Measurements from ENCODE around the gene ABI3. TPM values are rescaled to one million over a fixed set of nuclear protein-coding genes. Genes with fewer than 3 reads are reported as not detected.
A peak's percentile ranks its signal among the peaks of the same experiment; 100 is the strongest.

ABI3 gene
- polyA plus RNA-seq, 6 donors from 2014 or later: 8.1 to 28.4 (median 18.0) TPM

- H3K4me3 Mint-ChIP-seq: no peak overlapping the region
- H3K27ac Mint-ChIP-seq: no peak overlapping the region
- DNase-seq (no peak), ATAC-seq (ENCODE audit: low read depth in 2 of 2) (no peak)
- H3K4me1 Mint-ChIP-seq: peaks cover 11 to 24% (median 12%) of the 10 kb centered on the region in 3 donors
- H3K36me3 Mint-ChIP-seq: no peaks in the 10 kb centered on the region
- no peaks in the 10 kb centered on the region for H3K9me3 Mint-ChIP-seq
- H3K27me3 Mint-ChIP-seq: no peaks in the 10 kb centered on the region
Observed at GRCh38 chr17:49203796-49204195, 6.7 kb upstream of the ABI3 start.

DNA sequence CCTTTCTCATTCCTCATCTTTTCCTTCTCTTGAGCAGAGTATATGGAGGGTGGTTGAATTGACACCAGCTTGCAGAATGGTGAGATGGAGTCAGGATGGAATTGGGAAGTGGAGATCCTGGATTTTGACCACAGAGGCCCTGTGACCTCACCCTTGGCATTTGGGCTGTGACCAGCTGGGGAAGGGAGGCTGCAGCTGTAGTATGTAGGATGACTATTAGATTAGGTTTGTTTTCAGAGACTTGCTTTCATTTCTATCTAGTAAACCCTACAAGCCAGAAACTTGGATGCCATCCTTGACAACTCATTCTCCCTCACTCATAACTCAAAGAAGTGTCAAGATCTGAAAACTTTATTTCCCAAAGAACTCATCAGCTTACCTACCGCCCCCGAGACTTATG, 6.0 kb upstream of the ABI3 start:
- DNase-seq: no peak
- H3K4me1 Mint-ChIP-seq: peaks cover 18 to 31% (median 19%) of the 10 kb centered on the region in 3 donors
- H3K36me3 Mint-ChIP-seq: no peaks in the 10 kb centered on the region
- no peaks in the 10 kb centered on the region for H3K9me3 Mint-ChIP-seq
- H3K27ac Mint-ChIP-seq: peak overlapping the region in 1 of 6 donors; percentile 85
- H3K27me3 Mint-ChIP-seq: no peaks in the 10 kb centered on the region
- H3K4me3 Mint-ChIP-seq: no peak overlapping the region
- no peak for ATAC-seq (ENCODE audit: low read depth in 2 of 2)

DNA sequence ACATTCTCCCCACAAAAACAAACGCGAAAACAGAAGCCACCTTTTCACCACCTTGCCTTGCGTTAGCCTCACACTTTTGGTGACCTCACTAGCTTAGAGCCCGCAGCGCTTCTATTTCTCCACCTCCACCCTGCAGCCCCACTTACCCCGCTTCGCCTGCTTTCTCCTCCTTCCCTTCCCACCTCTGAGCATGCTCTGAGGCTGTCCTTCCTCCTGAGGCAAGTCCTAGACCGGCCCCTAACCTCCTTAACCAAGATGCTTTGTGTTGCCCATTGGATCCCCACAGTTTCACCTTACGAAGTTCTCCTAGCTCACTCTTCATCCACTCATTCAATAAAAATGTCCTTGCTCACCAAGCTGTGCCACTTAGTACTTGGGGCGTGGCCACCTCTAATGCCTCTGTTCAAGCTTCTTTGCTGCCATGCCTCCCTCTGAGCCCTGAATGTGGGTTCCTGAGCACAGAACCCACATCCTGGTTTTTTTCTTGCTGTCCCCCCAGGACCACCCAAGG, 1.4 kb upstream of the ABI3 start:
- peak overlapping the region in 7 of 8 donors; percentile 33 to 93 (median 91) for H3K4me3 Mint-ChIP-seq
- no peaks in the 10 kb centered on the region for H3K27me3 Mint-ChIP-seq
- peak overlapping the region in 4 of 6 donors; percentile 57 to 95 (median 92) for H3K27ac Mint-ChIP-seq
- no peaks in the 10 kb centered on the region for H3K36me3 Mint-ChIP-seq
- DNase-seq (no peak), ATAC-seq (ENCODE audit: low read depth in 2 of 2) (no peak)
- H3K4me1 Mint-ChIP-seq: peaks cover 53 to 68% (median 63%) of the 10 kb centered on the region in 3 donors
- no peaks in the 10 kb centered on the region for H3K9me3 Mint-ChIP-seq

DNA sequence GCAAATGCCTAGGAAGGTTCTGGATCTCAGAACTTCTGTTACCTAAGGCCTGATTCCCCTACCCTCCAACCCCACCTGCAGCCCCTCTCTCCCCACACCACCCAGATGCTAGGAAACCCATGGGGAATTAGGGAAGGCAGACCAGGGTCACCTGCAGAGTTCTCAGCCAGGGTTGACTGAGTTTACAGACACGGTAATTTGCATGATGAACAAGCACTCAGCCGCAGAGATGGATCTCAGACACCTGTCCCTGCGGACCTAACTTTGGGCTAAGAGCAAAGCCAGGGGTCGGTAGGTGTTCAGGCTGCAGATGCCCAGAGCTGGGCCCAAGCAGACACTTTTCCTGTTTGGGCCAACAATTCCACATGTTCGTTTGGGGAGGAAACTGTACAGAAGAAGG, 2.9 kb downstream of the ABI3 start:
- Mint-ChIP-seq H3K36me3 (no peaks in the 10 kb centered on the region), H3K9me3 (no peaks in the 10 kb centered on the region), H3K4me3 (peak overlapping the region; percentile 76 to 93 (median 84)), H3K27me3 (no peaks in the 10 kb centered on the region), H3K4me1 (peaks cover 79 to 94% (median 92%) of the 10 kb centered on the region in 3 donors), H3K27ac (peak overlapping the region; percentile 4 to 97 (median 82))
- DNase-seq (peak; percentile 41), ATAC-seq (ENCODE audit: low read depth in 2 of 2) (peak; percentile 18 to 20)

DNA sequence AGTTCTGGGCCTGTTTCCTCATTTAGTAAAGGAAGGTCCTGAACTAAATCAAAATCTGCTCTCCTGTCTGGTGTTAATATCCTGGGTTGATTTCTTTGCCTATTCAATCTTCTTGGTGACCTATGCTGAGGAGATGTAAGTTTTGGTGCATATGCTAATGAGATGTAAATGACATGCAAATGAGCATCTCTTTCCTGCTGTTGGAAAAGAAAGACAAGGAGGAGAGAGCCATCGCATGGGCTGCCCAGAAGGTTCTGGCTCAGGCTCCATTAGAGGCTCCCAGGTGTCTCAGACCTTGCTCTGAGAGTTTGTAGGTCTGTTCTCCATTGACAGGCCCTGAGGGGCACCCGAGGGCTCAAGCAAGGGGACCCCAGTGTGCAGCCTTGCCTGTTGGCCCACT, 3.3 kb downstream of the ABI3 start:
- no peaks in the 10 kb centered on the region for H3K9me3 Mint-ChIP-seq
- H3K27me3 Mint-ChIP-seq: no peaks in the 10 kb centered on the region
- peaks cover 80 to 95% (median 93%) of the 10 kb centered on the region in 3 donors for H3K4me1 Mint-ChIP-seq
- no peaks in the 10 kb centered on the region for H3K36me3 Mint-ChIP-seq
- no peak for DNase-seq
- ATAC-seq (ENCODE audit: low read depth in 2 of 2): no peak
- H3K4me3 Mint-ChIP-seq: peak overlapping the region; percentile 11 to 93 (median 84)
- peak overlapping the region in 3 of 6 donors; percentile 77 to 97 (median 92) for H3K27ac Mint-ChIP-seq

DNA sequence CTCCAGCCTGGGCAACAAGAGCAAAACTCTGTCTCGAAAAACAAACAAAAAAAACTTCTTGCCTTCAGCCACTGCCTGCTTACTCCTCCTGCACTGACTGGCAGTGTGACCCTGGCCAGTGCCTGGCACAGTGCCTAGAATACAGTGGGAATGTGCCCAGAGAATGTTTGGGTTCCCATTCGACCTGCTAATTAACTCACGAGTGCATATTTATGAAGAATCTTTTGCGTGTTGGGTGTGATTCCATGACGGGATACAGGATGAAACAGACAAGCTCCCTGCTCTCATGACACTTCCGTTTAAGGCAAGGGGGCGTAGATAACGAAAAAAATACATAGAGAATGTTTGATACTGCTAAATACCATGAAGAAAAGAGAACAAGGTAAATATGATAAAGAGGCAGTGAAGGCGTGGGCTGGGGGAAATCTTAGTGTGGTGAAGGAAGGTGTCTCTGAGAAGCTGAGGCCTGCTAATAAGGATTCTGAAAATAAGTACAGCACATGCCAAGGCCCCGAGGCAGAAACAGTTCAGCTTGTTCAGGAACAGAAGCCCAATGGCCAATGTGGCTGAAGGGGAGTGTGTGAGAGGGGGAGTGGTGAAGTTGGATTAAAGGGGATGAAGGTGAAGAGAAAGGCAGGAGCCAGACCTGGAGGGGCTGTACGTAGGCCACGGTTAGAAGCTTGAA, 4.3 kb downstream of the ABI3 start:
- Mint-ChIP-seq H3K4me3 (peak overlapping the region; percentile 34 to 78 (median 52)), H3K36me3 (no peaks in the 10 kb centered on the region)

GRCh38 chr17:49216482-49216881, 6.0 kb downstream of the ABI3 start:
- no peaks in the 10 kb centered on the region for H3K27me3 Mint-ChIP-seq
- ATAC-seq (ENCODE audit: low read depth in 2 of 2) (no peak), DNase-seq (no peak)
- peak overlapping the region; percentile 36 to 89 (median 70) for H3K4me3 Mint-ChIP-seq
- peak overlapping the region; percentile 47 to 97 (median 94) for H3K27ac Mint-ChIP-seq
- H3K9me3 Mint-ChIP-seq: no peaks in the 10 kb centered on the region
- H3K4me1 Mint-ChIP-seq: peaks cover 68 to 82% (median 76%) of the 10 kb centered on the region in 3 donors
- H3K36me3 Mint-ChIP-seq: no peaks in the 10 kb centered on the region

More for the DNA sequence above, 4.3 kb downstream of the ABI3 start:
- H3K27me3 Mint-ChIP-seq: no peaks in the 10 kb centered on the region
- H3K27ac Mint-ChIP-seq: peak overlapping the region in 5 of 6 donors; percentile 54 to 91 (median 77)
- ATAC-seq (ENCODE audit: low read depth in 2 of 2) (no peak), DNase-seq (no peak)
- no peaks in the 10 kb centered on the region for H3K9me3 Mint-ChIP-seq
- peaks cover 80 to 95% (median 93%) of the 10 kb centered on the region in 3 donors for H3K4me1 Mint-ChIP-seq

DNA sequence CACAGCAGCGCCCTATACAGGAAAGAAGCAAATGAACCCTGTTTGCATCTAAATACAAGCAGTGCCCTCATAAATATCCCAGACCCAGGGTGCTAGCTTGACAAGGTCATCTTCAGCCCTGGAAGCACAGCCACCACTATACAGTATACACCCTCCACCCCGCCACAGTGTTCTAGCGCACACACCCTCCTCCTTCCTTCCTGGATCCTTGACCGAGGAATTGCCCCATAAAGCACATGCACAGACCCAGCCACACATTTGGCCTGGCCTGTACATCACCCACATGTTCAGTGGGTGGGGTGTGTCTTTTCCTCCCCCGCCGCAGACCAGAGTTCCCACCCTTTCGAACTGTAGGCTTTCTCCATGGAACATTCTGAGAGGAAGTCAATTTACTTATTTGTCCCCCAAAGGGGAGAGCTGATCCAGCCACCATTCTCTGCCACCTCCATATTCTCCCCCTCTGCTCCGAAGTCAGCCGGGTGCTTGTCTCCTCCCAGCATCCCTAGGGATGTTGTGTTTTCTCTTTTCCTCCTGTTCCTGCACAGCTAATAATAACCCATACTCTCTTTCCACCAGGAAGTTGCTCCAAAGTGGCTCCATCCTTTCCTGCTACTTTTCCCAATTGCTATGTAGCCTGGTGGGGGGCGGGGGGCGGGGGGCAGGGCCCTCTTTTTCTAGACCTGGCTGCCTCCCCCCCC, 6.6 kb downstream of the ABI3 start:
- DNase-seq: no peak
- Mint-ChIP-seq H3K27me3 (no peaks in the 10 kb centered on the region), H3K36me3 (no peaks in the 10 kb centered on the region), H3K27ac (peak overlapping the region in 5 of 6 donors; percentile 44 to 97 (median 94)), H3K4me1 (peaks cover 65 to 77% (median 72%) of the 10 kb centered on the region in 3 donors), H3K9me3 (no peaks in the 10 kb centered on the region), H3K4me3 (peak overlapping the region in 6 of 8 donors; percentile 48 to 89 (median 76))
- ATAC-seq (ENCODE audit: low read depth in 2 of 2): no peak

GRCh38 chr17:49217651-49218413, 7.3 kb downstream of the ABI3 start:
- DNase-seq (peak; percentile 77), ATAC-seq (ENCODE audit: low read depth in 2 of 2) (peak; percentile 62 to 70)
- Mint-ChIP-seq H3K4me1 (peaks cover 58 to 74% (median 70%) of the 10 kb centered on the region in 3 donors), H3K27me3 (no peaks in the 10 kb centered on the region), H3K36me3 (no peaks in the 10 kb centered on the region), H3K9me3 (no peaks in the 10 kb centered on the region), H3K4me3 (peak overlapping the region; percentile 48 to 93 (median 84)), H3K27ac (peak overlapping the region; percentile 94 to 99 (median 98))

DNA sequence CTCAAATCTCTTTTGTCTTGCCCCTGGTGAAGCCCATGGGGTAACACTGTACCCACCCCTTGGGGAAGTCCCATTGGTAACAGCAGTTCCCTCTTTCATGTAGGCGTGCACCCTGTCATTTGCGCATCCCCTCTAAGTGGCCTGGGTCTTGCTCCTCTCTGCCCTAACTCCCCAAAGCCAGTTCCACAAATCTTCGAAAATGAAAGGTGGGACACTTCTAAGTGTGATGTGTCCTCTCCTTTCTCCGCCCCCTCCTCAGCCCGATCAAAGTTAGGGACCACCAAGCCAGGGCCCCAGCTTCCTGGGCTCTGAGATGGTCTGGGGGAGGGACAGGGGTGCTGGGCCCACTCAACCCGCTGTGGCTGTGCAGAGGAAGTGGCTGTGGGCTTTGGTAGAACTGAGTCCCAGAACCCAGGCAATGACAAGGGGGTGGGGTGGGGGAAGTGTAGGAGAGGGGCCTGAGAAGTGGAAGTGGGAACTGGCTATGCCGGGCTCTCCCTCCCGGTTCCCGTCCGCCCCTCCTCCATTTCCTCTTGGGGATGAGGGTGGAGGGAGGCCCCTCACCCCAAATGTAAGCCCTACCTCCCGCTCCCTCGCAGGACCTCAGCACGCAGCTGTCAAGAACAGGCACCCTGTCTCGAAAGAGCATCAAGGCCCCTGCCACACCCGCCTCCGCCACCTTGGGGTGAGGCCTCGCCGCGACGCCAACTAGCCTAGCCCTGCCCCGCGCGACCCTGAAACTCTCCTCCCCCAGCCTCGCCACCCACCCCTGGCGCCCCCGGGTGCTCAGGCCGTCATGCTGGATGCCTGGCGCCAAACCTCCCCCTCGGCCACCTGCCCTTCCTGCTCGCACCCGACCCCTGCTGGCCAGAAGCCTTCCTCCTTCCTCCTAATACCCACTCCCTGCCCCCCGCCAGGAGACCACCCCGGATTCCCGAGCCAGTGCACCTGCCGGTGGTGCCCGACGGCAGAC, 8.7 kb downstream of the ABI3 start:
- Mint-ChIP-seq H3K27ac (peak overlapping the region; percentile 94 to 99 (median 98)), H3K4me1 (peaks cover 55 to 72% (median 70%) of the 10 kb centered on the region in 3 donors), H3K4me3 (peak overlapping the region; percentile 48 to 93 (median 81)), H3K36me3 (no peaks in the 10 kb centered on the region), H3K27me3 (no peaks in the 10 kb centered on the region), H3K9me3 (no peaks in the 10 kb centered on the region)
- ATAC-seq (ENCODE audit: low read depth in 2 of 2) (peak; percentile 88), DNase-seq (peak; percentile 82)

- DNase-seq (no peak), ATAC-seq (ENCODE audit: low read depth in 2 of 2) (no peak)
- Mint-ChIP-seq H3K27me3 (peaks cover 0 to 6% (median 0%) of the 10 kb centered on the region in 3 donors), H3K4me1 (peaks cover 55 to 70% (median 67%) of the 10 kb centered on the region in 3 donors), H3K4me3 (peak overlapping the region in 4 of 8 donors; percentile 6 to 77 (median 62)), H3K9me3 (no peaks in the 10 kb centered on the region), H3K27ac (peak overlapping the region in 4 of 6 donors; percentile 67 to 99 (median 96)), H3K36me3 (no peaks in the 10 kb centered on the region)
Observed at GRCh38 chr17:49219987-49220386, 9.5 kb downstream of the ABI3 start.

DNA sequence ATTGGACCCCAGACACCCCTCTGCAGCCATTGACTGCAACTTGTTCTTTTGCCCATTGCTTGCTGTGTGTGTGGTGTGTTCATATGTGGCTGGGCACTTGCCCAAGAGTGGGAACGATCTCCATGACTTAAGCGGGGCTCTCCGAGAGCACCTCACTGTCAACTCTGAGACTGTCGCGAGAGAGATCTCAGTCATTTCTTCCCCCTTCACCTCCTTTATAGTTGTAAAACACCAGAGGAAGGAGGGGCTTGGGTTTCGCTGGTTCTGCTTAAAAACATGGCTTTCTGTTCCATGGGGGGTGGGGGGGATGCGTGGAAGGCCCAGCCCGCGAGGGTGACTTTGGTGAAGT, 12.6 kb downstream of the ABI3 start:
- Mint-ChIP-seq H3K4me3 (peak overlapping the region; percentile 75 to 90 (median 84)), H3K9me3 (no peaks in the 10 kb centered on the region), H3K36me3 (no peaks in the 10 kb centered on the region), H3K4me1 (peaks cover 45 to 56% (median 56%) of the 10 kb centered on the region in 3 donors), H3K27ac (peak overlapping the region in 4 of 6 donors; percentile 48 to 97 (median 74)), H3K27me3 (peaks cover 0 to 17% (median 0%) of the 10 kb centered on the region in 3 donors)
- DNase-seq (no peak), ATAC-seq (ENCODE audit: low read depth in 2 of 2) (no peak)

Measured in naive B cell (primary cell).